Fibroblast of lung (primary cell): Measurements from ENCODE around the gene PIK3R1. TPM values are rescaled to one million over a fixed set of nuclear protein-coding genes. Genes with fewer than 3 reads are reported as not detected.

ENCODE experiments used
- DNase-seq, 2 donors: peaks; one replicate each; pipeline versions ENCODE4 v3.0.0 to v3.0.0-alpha.2; 2010; ENCODE audit warnings: low read depth in 2 of 2
- H2AFZ ChIP-seq: 2 replicates; pipeline ENCODE4 v1.5.1; 2012; ENCODE audit warnings: low read length, control low read depth, inconsistent platforms
- H3K27ac ChIP-seq: 2 replicates; pipeline ENCODE4 v1.5.1; 2011; ENCODE audit warnings: low read length, control low read depth; ENCODE audit not compliant: insufficient read depth
- H3K27me3 ChIP-seq: 2 replicates; pipeline ENCODE4 v1.5.1; 2011; ENCODE audit warnings: mild to moderate bottlenecking, low read length; ENCODE audit not compliant: control insufficient read depth, insufficient read depth
- H3K36me3 ChIP-seq: 2 replicates; pipeline ENCODE4 v1.5.1; 2011; ENCODE audit warnings: low read length; ENCODE audit not compliant: control insufficient read depth, insufficient read depth
- H3K4me1 ChIP-seq: 2 replicates; pipeline ENCODE4 v1.5.1; 2011; ENCODE audit warnings: low read length; ENCODE audit not compliant: control insufficient read depth, insufficient read depth; ENCODE audit errors: extremely low read depth
- H3K4me2 ChIP-seq: 2 replicates; pipeline ENCODE4 v1.5.1; 2011; ENCODE audit warnings: low read length, control low read depth; ENCODE audit not compliant: insufficient read depth; ENCODE audit errors: extremely low read depth
- H3K4me3 ChIP-seq, 4 experiments: fragments of 200-600 bp in 1 of 4; sonication (generic) in 1 of 4; replicated peaks in 1 of 4; 2 replicates each; pipeline ENCODE4 v1.5.1; 2011 to 2016; ENCODE audit warnings: low read length in 4 of 4, low read depth in 3 of 4, mild to moderate bottlenecking in 3 of 4, control low read depth in 2 of 4, inconsistent platforms in 1 of 4, mixed read lengths in 1 of 4; ENCODE audit not compliant: insufficient read depth in 1 of 4; ENCODE audit errors: control extremely low read depth in 1 of 4
- H3K79me2 ChIP-seq: 2 replicates; pipeline ENCODE4 v1.5.1; 2012; ENCODE audit warnings: mild to moderate bottlenecking, low read length, inconsistent platforms; ENCODE audit not compliant: control insufficient read depth, insufficient read depth
- H3K9ac ChIP-seq: 2 replicates; pipeline ENCODE4 v1.5.1; 2011; ENCODE audit warnings: mild to moderate bottlenecking, low read length, control low read depth; ENCODE audit not compliant: insufficient read depth
- H3K9me3 ChIP-seq: 2 replicates; pipeline ENCODE4 v1.5.1; 2012; ENCODE audit warnings: low read depth, low read length; ENCODE audit not compliant: control insufficient read depth, insufficient read depth
- H4K20me1 ChIP-seq: 2 replicates; pipeline ENCODE4 v1.5.1; 2011; ENCODE audit warnings: low read length; ENCODE audit not compliant: control insufficient read depth, insufficient read depth; ENCODE audit errors: extremely low read depth
- EZH2 ChIP-seq: IDR thresholded peaks from 2 replicates; pipeline ENCODE4 v1.5.1; 2012; ENCODE audit warnings: low read length, control low read depth, mild to moderate bottlenecking; ENCODE audit errors: missing control alignments
- polyA plus RNA-seq, 2 donors: library from polyadenylated mRNA; depleted of rRNA in 1 of 2; stranded (reverse) in 1 of 2; unstranded in 1 of 2; fragments of >200 nt; gene quantifications; 2 replicates each; pipeline ENCODE4 v1.2.1, GENCODE V29; 2011 to 2012; ENCODE audit warnings: missing spikeins in 1 of 2
- total RNA-seq: library from RNA; depleted of rRNA; stranded (reverse); fragments of >200 nt; gene quantifications from 2 replicates; pipeline ENCODE4 v1.2.1, GENCODE V29; 2014
- TF ChIP-seq, protein P1 (sequence below), 2 donors: IDR thresholded peaks in 1 of 2; conservative IDR thresholded peaks in 1 of 2; 1 replicate in 1 of 2; 2 replicates in 1 of 2; pipeline ENCODE4 v1.5.1; 2011 to 2012; ENCODE audit warnings: low read length in 2 of 2, control low read depth in 1 of 2, inconsistent platforms in 1 of 2, low read depth in 1 of 2, mild to moderate bottlenecking in 1 of 2

PIK3R1 gene
- total and polyA plus RNA-seq, 2 donors (not counting 1 experiment from before 2014, with no cell fraction given): 17.7 to 36.3 TPM

- H3K4me2 ChIP-seq: no peak overlapping the region
- H3K27ac ChIP-seq: no peak overlapping the region
- no peak for TF ChIP-seq EZH2
- TF ChIP-seq, protein P1, sequence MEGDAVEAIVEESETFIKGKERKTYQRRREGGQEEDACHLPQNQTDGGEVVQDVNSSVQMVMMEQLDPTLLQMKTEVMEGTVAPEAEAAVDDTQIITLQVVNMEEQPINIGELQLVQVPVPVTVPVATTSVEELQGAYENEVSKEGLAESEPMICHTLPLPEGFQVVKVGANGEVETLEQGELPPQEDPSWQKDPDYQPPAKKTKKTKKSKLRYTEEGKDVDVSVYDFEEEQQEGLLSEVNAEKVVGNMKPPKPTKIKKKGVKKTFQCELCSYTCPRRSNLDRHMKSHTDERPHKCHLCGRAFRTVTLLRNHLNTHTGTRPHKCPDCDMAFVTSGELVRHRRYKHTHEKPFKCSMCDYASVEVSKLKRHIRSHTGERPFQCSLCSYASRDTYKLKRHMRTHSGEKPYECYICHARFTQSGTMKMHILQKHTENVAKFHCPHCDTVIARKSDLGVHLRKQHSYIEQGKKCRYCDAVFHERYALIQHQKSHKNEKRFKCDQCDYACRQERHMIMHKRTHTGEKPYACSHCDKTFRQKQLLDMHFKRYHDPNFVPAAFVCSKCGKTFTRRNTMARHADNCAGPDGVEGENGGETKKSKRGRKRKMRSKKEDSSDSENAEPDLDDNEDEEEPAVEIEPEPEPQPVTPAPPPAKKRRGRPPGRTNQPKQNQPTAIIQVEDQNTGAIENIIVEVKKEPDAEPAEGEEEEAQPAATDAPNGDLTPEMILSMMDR (conservative IDR thresholded peaks at IDR 0.05 in 1 of 2, IDR thresholded peaks at IDR 0.05 in 1 of 2; ENCODE audit: low read depth in 1 of 2, low read length in 2 of 2): no peak
- H2AFZ ChIP-seq: no peak overlapping the region
- no peak overlapping the region for H3K9ac ChIP-seq
- H3K4me3 ChIP-seq: no peak overlapping the region
- H3K9me3 ChIP-seq: no peaks in the 10 kb centered on the region
- peaks cover 13% of the 10 kb centered on the region for H3K79me2 ChIP-seq
- DNase-seq: no peak
- no peaks in the 10 kb centered on the region for H3K27me3 ChIP-seq
- no peaks in the 10 kb centered on the region for H4K20me1 ChIP-seq
- no peaks in the 10 kb centered on the region for H3K36me3 ChIP-seq
- H3K4me1 ChIP-seq: peaks cover 10% of the 10 kb centered on the region
Measured at GRCh38 chr5:68259700-68260099, 44.1 kb downstream of the PIK3R1 start.

- Histone ChIP-seq H3K9ac (no peak overlapping the region), H3K4me2 (no peak overlapping the region), H2AFZ (no peak overlapping the region), H3K27me3 (no peaks in the 10 kb centered on the region), H3K36me3 (no peaks in the 10 kb centered on the region), H3K4me3 (no peak overlapping the region), H3K9me3 (no peaks in the 10 kb centered on the region), H3K4me1 (peaks cover 18% of the 10 kb centered on the region), H3K27ac (no peak overlapping the region), H4K20me1 (no peaks in the 10 kb centered on the region), H3K79me2 (peaks cover 14% of the 10 kb centered on the region)
- no peak for TF ChIP-seq EZH2
- TF ChIP-seq, protein P1 (conservative IDR thresholded peaks at IDR 0.05 in 1 of 2, IDR thresholded peaks at IDR 0.05 in 1 of 2; ENCODE audit: low read depth in 1 of 2, low read length in 2 of 2): no peak
- no peak for DNase-seq
Measured at GRCh38 chr5:68260467-68260866, 44.9 kb downstream of the PIK3R1 start.

DNA sequence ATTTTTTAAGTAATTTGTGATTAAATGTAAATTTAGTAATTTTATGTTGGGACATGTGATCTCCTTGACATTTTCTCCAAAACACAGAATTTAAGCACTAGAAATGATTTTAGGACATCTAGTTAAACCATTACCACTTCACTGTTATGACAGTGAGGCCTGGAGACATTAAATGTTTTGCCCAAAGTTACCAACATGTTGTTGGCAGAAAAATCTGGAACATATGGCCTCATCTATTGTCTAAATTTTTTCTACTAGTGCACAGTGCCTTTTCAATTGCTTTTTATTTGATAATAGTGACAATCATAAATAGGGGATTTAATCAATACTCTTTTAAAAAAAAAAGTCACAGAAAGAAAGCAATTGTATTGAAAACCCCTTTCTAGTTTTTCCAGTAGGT, 45.6 kb downstream of the PIK3R1 start:
- TF ChIP-seq EZH2: no peak
- TF ChIP-seq, protein P1 (conservative IDR thresholded peaks at IDR 0.05 in 1 of 2, IDR thresholded peaks at IDR 0.05 in 1 of 2; ENCODE audit: low read depth in 1 of 2, low read length in 2 of 2): no peak

More for the DNA sequence above, 45.6 kb downstream of the PIK3R1 start:
- Histone ChIP-seq H3K79me2 (peaks cover 13% of the 10 kb centered on the region), H3K4me3 (no peak overlapping the region), H3K9me3 (no peaks in the 10 kb centered on the region), H2AFZ (no peak overlapping the region), H4K20me1 (no peaks in the 10 kb centered on the region), H3K9ac (no peak overlapping the region), H3K36me3 (no peaks in the 10 kb centered on the region), H3K4me1 (peaks cover 22% of the 10 kb centered on the region), H3K27ac (no peak overlapping the region), H3K4me2 (no peak overlapping the region), H3K27me3 (no peaks in the 10 kb centered on the region)
- DNase-seq: no peak
